ENCODE measurements around the gene MINDY4.

MINDY4 gene

DNA sequence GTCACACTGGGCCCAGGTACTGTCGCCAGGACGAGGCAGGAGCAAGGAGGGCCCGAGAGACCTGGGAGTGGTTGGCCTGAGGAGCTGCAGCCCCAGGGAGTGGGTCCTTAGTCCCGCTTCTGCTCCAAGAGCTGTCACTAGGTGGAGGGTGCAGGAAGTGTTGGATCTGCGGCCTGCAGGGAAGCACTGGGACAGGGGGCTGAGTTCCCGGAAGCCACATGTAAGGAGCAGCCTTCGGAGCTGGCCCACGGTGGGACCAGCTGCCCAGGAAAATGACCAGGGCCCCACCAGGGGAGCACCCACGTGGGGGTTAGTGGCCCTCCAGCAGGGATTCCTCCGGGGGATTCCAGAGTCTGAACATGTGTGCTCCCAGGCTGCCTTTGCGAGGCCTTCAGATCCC, 131.2 kb downstream of the MINDY4 start:
- no peak for DNase-seq (ENCODE audit: low spot score)

DNA sequence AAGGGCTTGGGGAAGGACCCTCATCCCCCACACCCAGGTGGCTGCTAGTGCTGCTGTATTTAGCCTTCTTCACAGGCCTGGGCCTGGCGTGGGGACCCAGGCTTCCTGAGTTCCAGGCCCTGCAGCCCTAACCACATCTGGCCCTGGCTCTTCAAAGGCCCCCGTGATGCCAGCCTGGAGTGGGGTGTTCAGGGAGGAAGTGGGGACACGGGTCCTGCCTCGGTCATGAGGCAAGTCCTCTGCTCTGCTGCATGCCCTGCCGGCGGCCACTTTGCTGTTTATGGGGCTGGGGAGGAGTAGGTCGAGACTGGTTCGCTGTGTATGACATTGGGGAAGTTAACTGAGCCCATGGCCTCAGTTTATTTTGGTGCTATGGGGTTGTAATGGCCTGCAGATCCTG, 131.9 kb downstream of the MINDY4 start:
- no peak for DNase-seq (ENCODE audit: low spot score)

DNA sequence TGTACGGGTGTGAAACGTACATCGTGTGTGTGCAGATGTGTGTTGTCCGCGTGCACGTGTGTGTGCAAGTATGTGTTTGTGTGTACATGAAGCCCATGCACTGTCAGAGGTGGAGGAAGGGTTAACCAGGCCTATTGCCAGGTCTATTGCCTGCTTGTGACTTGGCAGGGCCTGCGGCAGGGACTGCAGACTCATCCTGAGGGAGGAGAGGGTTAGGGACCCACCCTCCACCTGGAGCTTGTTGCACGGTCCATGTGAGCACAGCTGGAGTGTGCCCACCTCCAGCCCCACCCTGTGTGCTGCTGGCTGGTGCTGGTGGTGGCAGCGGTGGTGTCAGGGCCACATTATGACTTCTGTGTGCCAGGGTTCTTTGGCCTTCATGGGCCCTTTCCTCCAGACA, 133.3 kb downstream of the MINDY4 start:
- no peak for DNase-seq (ENCODE audit: low spot score)

DNA sequence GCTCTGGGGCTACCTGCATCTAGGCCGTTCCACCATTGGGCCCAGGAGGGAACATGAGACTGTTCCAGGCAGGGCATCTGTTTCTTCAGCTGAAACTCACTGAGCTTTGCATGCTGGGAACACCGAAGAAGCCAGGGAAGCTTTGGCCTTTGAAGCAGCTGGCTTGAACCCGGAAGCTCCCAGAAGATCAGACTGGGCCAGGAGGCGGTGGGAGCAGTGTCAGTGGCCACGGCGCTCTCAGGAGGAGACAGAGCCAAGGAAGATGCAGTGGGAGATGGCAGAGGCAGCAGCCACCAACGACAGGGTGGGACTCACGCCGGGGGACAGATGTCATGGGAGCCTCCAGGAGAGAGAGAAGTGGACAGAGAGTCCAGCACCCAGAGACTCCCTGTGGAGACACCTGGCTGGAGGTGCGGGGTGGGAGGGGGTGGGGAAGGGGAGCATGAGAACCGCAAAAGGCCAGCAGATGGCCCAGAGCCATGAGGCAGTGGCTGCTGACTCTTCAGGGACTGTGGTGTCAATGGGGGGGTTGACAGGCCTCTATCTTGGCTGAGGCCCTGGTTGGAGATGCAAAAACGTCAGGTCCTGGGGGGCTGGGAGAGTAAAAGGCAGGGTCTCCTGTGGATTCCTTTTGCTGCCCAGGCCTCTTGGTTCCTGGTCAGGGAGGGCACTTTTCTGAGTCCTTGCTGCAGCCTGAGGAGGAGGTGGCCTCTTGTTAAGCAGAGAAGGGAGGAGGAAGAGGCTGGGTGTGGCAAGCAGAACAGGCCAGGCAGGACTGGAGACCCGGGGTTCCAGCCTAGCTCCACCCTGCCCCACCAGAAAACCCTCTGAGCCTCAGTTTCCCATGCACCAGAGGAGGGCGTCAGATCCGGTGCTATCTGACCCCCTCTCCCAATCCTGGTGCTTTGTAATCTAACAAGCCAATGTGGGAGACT, 134.1 kb downstream of the MINDY4 start:
- no peak for DNase-seq (ENCODE audit: low spot score)

DNA sequence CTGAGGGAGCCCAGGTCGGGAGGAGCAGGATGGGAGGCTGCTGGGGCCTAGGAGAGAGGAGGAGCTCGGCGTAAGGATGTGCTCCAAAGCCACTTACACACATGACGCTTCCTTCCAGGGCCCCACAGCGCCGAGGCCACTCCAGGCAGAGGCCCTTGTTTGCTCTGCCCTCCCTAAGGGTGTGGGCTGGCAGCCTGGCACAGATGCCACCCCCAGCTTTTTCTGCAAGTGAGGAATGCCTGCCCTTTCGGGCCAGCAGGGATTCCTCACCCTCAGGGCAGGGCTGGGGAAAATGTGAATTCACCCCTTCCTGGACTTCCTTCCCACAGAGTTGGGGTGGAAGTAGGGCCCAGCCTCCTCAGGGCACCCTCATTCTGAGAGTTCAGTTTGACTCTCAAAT, 134.8 kb downstream of the MINDY4 start:
- DNase-seq (ENCODE audit: low spot score), result no peak

DNA sequence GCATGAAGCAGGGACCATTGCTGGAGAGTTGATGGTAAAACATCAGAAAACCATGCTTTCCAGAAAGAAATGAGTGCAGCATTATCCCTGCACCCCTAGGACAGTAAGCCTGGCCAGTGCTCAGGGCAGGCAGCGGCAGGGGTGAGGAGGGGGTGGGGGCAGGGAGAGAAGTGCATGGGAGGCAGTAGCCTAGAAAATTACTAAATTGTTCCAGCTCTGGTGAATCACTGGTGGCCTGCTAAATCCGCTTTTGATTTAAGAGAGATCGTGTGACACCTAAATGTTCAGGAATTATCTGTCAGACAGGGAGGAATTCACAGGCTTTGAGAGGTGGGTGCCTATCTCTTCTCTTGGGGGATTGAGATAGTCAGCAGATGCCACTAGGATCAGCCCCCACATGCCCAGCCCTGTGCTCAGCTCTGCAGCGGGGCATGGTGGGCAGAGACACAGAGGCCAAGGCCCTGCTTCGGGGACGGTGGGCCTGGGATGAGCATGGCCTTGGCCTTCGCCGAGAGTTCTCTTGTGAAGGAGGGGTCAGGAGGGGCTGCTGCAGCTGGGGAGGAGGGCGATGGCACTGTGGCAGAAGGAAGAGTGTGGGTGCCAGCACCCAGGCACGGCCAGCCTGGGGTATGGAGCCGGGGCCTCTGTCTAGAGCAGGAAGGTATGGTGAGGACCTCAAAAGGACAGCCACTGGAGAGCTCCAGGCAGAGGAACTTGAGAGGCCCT, 135.5 kb downstream of the MINDY4 start:
- DNase-seq (ENCODE audit: low spot score), result no peak

DNA sequence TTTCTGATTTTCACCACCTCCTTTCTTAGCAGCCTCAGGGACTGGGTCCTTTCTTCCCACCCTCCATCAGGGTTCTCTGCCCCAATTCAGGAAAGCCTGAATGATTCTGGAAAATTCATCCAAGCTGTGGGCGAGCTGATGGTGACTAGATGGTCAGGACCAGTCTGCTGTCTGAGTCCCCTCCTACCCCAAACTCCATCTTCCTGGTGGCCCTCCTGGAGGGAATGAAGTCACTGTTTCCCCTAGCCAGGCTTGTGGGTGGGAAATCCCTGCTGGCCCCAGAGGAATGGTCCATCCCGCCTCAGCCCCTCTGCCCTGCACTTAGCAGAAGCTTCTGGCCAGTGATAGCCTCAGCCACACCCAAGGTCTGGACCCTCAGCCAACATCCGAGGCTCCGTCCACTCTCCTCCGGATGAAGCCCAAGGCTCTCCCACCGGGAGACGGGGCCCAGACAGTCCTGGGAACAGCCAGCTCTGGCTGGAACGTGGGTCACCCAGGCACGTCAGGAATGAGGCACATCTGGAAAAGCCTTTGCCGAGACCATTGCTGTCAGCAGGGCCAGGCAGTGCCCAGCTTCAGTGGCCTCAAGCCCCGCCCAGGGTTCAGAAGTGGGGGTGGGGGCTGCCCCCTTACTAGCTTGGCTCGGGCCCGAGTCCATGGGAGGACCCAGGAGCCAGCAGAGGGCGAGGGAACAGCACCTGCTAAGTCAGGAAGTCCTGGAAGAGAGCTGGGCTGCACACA, 136.5 kb downstream of the MINDY4 start:
- DNase-seq (ENCODE audit: low spot score), result no peak

DNA sequence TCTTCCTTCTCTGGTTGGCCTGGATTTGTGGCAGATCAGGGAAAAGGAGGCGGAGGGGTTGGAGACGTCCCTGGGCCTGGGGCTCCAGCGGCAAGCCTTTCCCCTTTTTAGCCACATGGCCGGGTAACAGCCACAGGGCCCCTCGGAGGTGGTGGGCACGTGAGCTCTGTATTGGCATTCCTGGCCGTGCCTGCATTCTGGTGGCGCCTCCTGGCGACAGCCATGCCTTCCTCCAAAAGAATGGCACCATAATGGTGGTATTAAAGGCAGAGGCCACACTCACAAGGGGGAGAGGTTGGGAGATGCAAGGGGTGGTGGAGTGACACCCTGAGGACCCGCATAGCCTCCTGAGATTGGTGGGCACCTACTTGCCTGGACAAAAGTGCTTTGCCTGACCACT, 137.5 kb downstream of the MINDY4 start:
- no peak for DNase-seq (ENCODE audit: low spot score)

DNA sequence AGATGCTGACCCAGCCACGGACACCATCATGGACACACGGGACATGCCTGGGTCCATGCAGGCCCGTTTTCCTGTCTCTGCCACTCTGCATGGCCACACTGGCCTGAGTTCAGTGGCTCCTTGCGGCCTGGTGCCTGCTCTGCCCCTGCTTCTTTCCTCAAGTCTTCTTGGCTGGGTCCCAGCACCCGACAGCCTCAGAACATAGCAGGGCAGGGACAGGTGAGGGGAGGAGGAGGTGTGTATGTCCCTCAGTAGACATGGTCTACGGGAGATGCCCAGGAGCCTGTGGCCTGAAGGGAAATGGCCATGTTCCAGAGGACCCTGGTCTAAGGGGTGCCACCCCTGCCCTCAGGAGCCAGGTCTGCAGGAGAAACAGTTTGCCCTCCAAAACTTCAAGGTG, 138.2 kb downstream of the MINDY4 start:
- no peak for DNase-seq (ENCODE audit: low spot score)

DNA sequence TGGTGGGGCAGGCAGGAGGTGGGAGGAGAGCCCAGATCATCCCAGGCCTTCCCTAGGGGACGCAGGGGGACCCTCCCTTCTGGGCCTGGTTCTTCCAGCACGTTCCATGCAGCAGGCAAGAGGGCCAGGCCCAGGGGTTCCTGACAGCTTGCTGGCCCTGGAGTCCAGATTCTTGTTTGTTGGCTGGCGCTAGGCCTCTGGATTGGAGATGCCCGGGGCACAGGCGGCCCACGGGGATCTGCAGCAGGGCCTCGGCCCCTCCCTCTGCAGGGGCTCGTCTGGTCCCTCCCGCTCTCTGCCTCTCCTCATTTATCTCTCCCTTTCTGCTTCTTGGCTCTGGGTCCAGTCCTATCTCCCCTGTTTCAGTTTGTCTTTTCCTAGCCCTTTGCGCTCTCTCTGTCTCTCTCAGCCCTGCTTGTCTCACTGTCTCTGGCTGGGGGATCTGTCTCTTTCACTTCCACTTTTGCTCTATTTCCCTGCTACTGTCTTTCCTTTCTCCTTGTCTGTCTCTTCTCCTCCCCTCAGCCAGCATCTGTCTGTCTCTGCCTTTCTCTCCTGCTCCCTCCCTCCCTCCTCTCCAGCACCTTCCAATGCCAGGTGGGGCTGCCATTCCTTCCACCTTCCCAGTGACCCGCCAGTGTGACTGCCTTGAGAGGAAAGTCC, 139.3 kb downstream of the MINDY4 start:
- DNase-seq (ENCODE audit: low spot score), result no peak

DNA sequence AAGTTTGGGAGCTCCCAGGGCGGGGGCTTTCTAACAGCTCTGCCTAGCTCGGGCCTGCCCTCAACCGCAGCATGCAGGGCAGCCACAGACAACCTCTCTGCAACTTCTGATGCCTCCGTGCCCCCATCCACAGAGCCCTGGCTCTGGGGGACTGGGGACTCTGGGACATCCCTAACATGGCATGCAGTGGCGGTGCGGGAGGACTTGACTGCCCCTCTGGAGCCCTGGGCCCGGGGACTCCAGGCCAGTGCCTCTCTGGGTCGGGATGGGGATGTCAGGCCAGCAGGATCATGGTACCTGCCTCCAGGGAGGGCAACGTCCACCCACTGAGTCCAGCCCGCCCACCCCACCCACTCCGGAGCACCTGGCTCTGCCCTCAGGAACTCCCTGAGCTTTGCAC, 139.9 kb downstream of the MINDY4 start:
- DNase-seq (ENCODE audit: low spot score), result no peak

DNA sequence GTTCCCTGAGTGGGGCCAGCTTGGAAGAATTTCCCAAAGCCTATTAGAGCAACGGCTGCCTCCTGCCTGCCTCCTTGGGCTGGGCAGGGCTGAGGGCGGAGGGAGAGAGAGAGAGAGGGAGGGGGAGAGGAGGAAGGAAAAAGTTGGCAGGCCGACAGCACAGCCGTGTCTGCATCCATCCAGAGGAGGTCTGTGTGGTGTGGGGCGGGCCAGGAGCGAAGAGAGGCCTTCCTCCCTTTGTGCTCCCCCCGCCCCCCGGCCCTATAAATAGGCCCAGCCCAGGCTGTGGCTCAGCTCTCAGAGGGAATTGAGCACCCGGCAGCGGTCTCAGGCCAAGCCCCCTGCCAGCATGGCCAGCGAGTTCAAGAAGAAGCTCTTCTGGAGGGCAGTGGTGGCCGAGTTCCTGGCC, 140.3 kb downstream of the MINDY4 start, which contains the start of gene AQP1:
TSS of gene AQP1 (plus strand) at position 293 of the 409 bp plus-strand sequence. CDS start at position 350, 57 bp downstream.
- no peak for DNase-seq (ENCODE audit: low spot score)

DNA sequence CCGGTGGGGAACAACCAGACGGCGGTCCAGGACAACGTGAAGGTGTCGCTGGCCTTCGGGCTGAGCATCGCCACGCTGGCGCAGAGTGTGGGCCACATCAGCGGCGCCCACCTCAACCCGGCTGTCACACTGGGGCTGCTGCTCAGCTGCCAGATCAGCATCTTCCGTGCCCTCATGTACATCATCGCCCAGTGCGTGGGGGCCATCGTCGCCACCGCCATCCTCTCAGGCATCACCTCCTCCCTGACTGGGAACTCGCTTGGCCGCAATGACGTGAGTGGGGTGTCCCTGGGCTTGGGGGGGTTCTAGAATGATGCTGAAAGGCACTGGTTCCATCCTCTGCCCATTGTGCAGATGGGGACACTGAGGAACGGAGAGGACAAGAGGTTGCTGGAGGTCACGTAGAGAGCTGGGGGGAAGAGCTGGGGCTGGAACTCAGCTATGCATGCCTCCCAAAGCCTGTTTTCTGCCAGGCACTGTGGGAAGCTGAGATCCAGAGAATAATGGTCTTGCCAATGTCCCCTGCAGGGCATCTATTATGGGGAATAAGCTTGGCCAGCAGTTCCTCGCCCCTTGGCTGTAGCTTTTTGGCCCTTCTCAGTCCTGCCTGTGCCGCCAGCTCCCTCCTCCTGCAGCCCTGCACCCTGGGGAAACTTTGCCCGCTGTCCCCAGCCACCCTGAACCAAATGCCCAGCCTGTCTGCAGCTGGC, 141.0 kb downstream of the MINDY4 start:
- no peak for DNase-seq (ENCODE audit: low spot score)

DNA sequence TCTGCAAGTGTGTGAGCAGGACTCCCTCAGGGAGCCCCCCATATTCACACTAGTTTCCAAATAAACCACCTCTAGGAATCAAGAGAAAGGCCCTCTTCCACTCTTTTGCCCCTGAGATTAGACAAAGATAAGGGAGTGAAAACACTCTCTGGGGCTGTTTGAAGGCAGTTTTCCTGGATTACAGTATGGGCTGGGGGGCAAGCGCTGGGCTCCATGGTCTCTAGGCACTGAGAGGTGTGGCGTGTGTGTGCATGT, 141.4 kb downstream of the MINDY4 start:
- DNase-seq (ENCODE audit: low spot score), result no peak

DNA sequence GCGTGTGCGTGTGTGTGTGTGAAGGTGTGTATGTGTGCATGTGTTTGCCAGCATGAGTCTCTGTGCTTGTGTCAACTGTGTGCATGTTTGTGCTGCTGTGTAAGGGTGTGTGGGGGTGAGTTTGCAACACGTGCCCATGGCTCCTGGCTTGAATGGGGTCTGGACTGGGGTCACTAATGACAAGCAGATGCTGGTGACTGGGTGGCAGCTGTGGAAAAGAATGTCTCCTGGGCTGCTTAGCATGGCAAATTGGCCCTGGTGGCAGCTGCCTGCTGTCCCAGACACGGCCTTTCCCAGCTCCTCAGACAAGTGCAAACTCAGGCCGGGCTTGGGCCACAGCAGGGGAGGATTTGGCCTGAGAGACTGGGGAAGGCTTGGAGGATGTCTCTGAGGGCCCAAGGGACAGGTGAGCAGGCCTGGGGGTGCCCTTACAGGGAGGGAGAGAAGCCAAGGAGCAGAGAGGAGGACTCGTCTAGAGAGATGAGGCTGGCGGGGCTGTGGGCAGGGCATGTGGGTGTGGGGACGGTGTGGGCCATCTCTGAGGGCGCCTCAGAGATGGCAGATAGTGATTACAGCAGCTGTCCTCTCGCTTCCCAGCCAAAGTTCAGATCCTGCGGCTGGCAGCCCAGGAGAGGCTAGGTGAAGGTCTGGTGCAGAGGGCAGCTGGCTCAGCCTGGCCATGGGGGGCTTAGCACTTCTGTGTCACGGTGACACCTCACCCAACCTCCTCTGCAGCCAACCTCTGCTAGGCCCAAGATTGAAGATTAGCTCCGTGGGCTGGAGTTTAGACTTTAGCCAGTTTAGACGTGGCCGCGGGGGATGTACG, 142.0 kb downstream of the MINDY4 start:
- no peak for DNase-seq (ENCODE audit: low spot score)

DNA sequence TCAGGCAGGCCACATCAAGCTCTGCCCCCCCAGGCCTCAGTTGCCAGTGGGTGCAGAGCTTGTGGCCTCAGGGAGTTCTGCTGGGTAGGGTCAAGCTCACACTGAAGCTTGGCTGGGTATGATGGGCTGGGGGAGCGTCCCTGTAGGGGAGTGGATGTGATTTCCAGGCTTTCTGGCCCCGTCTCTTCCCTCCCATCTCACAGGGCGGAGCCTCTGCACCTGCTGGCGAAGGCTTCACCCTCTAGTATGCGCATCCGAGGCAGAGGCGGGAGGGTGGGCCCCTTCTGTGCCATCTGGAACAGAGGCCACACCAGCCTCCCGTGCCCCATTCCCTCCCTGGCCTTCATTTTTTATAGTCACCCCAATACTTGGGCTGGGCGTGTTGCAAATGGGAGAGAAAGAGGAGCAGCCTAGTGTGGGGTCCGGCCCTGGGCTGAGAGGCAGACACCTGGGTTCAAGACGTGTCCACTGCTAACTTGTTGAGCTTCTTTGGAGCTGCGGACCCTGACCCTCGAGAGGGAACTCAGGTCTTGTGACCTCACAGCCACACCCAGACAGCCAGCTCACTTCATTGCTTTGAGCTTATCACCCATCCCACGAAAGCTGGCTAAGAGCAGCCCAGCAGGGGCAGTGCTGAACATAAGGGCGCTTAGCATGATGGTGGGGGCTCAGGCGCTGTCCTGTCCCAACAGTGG, 142.8 kb downstream of the MINDY4 start:
- DNase-seq (ENCODE audit: low spot score), result no peak

DNA sequence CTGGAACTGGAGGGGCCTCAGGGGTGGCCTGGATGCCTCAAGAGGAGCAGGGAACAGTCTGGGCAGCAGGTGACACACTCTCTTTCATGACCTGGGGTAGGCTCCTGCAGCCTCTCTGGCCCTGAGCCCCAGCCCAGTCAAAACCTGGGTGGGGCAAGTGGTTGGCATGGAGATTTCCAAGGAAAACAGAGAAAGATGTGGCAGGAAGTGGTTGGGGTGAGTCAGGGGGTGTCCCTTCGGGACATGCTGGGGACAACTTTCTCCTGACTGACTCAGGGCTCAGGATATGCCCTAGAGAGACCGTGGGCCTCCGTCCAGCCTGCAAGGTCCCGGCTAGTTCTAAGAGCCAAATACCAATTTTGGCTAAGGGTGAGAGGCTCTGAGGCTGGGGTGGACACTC, 143.4 kb downstream of the MINDY4 start:
- DNase-seq (ENCODE audit: low spot score), result peak; percentile 62

DNA sequence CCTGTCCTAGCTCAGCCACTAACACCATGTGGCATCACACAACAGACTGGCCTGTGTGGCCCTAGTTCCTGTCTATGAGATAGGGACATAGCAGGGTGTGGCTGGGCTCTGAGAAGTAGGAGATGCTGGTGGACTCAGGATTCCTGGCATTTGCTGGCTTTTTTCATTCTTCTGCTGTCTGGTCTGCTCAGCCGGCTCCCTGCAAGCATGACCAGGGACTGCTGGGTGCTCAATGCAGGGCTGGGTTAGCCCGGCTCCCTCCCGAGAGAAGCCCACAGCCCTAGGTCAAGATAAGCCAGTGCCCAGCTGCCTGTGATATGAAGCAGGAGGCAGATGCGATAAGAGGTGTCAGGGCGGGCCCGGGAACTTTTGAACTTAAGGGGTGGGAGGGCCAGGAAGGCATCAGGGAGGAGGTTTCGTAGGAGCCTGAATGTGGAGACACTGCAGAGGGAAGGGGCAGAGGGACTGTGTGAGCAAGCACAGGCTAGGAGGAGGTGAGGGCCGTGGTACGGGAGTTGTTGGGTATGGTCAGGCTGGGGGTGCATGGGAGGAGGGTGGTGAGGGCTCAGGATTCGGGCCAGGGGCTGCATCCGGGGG, 143.9 kb downstream of the MINDY4 start:
- DNase-seq (ENCODE audit: low spot score), result no peak

DNA sequence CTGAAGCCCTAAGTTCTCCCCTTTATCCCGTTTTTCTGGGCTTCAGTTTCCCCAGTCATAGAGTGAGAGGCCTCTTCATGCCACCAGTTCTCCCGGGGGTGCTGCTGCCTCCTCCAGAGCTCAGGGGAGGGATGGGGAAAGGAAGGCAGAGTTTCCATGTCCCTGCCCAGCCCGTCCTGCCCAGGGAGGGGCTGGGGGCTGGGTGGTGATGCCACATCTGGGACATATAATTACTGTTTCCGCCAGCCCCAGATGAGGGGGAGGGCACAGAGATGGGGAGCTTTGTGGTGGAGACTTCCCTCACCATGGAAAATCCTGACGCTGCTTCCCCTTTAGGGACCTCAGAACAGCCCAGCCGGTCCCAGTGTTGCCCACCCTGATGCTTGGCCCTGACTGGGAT, 144.5 kb downstream of the MINDY4 start:
- no peak for DNase-seq (ENCODE audit: low spot score)

DNA sequence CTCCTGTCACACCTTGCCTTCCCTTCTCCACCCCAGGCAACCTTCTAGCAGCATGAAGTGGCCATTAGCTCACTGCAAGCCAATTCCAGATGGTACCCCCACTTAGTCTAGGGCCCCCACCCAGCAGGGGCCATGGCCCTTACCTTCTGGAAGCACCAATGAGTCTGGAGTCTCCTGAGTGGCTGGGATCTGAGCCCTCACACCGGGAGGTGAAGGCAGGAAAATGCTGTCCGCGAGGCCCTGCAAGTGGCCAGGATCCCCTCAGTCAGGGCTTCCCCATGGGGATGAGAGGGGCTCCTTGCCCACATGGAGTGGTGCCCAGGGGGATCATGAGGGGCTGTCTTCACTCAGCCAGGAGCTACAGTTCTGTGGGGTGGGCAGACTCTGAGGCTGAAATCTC, 145.0 kb downstream of the MINDY4 start:
- no peak for DNase-seq (ENCODE audit: low spot score)
